Left lung (tissue), 10 donors: ENCODE results near the gene B3GALT4. TPM values are rescaled to one million over a fixed set of nuclear protein-coding genes. Genes with fewer than 3 reads are reported as not detected.
"Not testable (repeated sequence)": the region's sequence is repeated elsewhere in the genome, so short reads cannot be mapped to it uniquely, and the experiment has no call there.

Experiments
- ATAC-seq: fragments of 200-7000 bp; cut with Tn5 transposase; one replicate; pipeline ENCODE4 v1.9.1; 2020; ENCODE audit warnings: moderate library complexity
- DNase-seq, 4 donors: peaks; one replicate each; pipeline ENCODE4 v3.0.0-alpha.2; 2013 to 2020
- H3K27ac ChIP-seq, 2 donors: fragments of 200-600 bp; sonication (generic) in 1 of 2; one replicate each; pipeline versions ENCODE4 v1.5.0 to v1.8.0; 2020 to 2021
- H3K27me3 ChIP-seq, 2 donors: fragments of 200-600 bp; sonication (generic) in 1 of 2; one replicate each; pipeline versions ENCODE4 v1.5.0 to v1.8.0; 2020 to 2021
- H3K36me3 ChIP-seq, 2 donors: fragments of 200-600 bp; sonication (generic) in 1 of 2; one replicate each; pipeline versions ENCODE4 v1.5.0 to v1.8.0; 2020 to 2021
- H3K4me1 ChIP-seq, 2 donors: fragments of 200-600 bp; one replicate each; pipeline ENCODE4 v1.8.0; 2021
- H3K4me3 ChIP-seq, 2 donors: fragments of 200-600 bp; sonication (generic) in 1 of 2; one replicate each; pipeline versions ENCODE4 v1.5.0 to v1.8.0; 2020 to 2021; ENCODE audit warnings: mild to moderate bottlenecking in 1 of 2
- H3K9me3 ChIP-seq, 2 donors: fragments of 200-600 bp; sonication (generic) in 1 of 2; one replicate each; pipeline versions ENCODE4 v1.5.0 to v1.8.0; 2020 to 2021
- CTCF ChIP-seq, 2 donors: fragments of 200-600 bp; sonication (generic) in 1 of 2; IDR thresholded peaks; one replicate each; pipeline versions ENCODE4 v1.5.0 to v1.8.0; 2021; ENCODE audit warnings: antibody characterized with exemption in 2 of 2
- intact Hi-C, 2 donors: fragments of 100-400 bp; cut with DNase I; formaldehyde crosslinking; loops; one replicate each; pipeline versions ENCODE4 v1.11.2 to v1.14.2; 2022
- polyA plus RNA-seq, 6 donors: library from polyadenylated mRNA; unstranded; fragments of 120-200 nt; gene quantifications; one replicate each; pipeline ENCODE4 v1.2.1, GENCODE V29; 2013; ENCODE audit not compliant: insufficient read length in 6 of 6
- total RNA-seq, 2 donors: library from RNA; stranded (reverse); fragmentation: NEBNext Ultra II Directional; extraction: Animal tissue kit (Norgen Biotek cat#: 25700); gene quantifications; one replicate each; pipeline ENCODE4 v1.2.1, GENCODE V29; 2021
- donor health status: DM: no; HTN: yes; CAD: no.
- donor health status: DM: no; HTN: no; CAD: no.

Gene B3GALT4
- total and polyA plus RNA-seq, 8 donors: 3.5 to 12.9 (median 4.3) TPM

GRCh38 chr6:33252759-33253158 is 24.2 kb upstream of the B3GALT4 start:
- Histone ChIP-seq H3K27me3 (no peaks in the 10 kb centered on the region), H3K4me3 (no peak overlapping the region), H3K9me3 (no peaks in the 10 kb centered on the region), H3K4me1 (peaks cover 11 to 31% of the 10 kb centered on the region in 2 donors), H3K36me3 (peaks cover 0 to 14% of the 10 kb centered on the region in 2 donors), H3K27ac (no peak overlapping the region)
- intact Hi-C loops: no loop called here
- ATAC-seq: no peak
- no peak for DNase-seq
- no peak for TF ChIP-seq CTCF (IDR thresholded peaks at IDR 0.05)

- peaks cover 0 to 26% of the 10 kb centered on the region in 2 donors for H3K36me3 ChIP-seq
- no peak for DNase-seq
- no peaks in the 10 kb centered on the region for H3K9me3 ChIP-seq
- no peak overlapping the region for H3K4me3 ChIP-seq
- intact Hi-C loops: no loop called here
- no peak overlapping the region for H3K27ac ChIP-seq
- peaks cover 8 to 18% of the 10 kb centered on the region in 2 donors for H3K4me1 ChIP-seq
- no peaks in the 10 kb centered on the region for H3K27me3 ChIP-seq
- ATAC-seq: no peak
- no peak for TF ChIP-seq CTCF (IDR thresholded peaks at IDR 0.05)
These were observed 22.3 kb upstream of the B3GALT4 start for GRCh38 chr6:33254591-33254990.

DNA sequence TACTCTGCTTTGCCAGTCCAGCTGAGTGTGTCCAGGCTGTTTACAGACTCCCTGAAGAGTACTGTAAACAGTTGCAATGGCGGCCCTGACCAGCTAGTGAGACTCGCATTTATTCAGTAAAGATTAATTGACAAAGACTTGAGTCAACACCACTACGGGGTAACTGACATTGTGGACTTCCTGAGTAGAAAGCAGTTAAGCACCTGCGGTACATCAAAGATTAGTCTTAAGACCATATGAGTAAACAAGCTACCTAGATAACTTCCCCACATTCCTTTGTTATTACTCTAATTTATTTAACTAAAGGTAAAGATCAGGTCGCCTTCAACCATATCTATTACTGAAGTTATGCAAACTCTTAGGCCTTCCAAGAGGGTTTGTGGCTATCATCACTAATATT is 17.9 kb upstream of the B3GALT4 start:
- H3K36me3 ChIP-seq: peaks cover 0 to 63% of the 10 kb centered on the region in 2 donors
- intact Hi-C loops: no loop called here
- no peak for TF ChIP-seq CTCF (IDR thresholded peaks at IDR 0.05)

GRCh38 chr6:33262490-33262889 is 14.4 kb upstream of the B3GALT4 start:
- intact Hi-C loops, DNase-seq, ATAC-seq: not testable (repeated sequence)

More for the DNA sequence above, 17.9 kb upstream of the B3GALT4 start:
- DNase-seq: no peak
- no peaks in the 10 kb centered on the region for H3K27me3 ChIP-seq
- no peak for ATAC-seq
- H3K4me1 ChIP-seq: no peaks in the 10 kb centered on the region
- H3K27ac ChIP-seq: no peak overlapping the region
- H3K9me3 ChIP-seq: no peaks in the 10 kb centered on the region
- H3K4me3 ChIP-seq: no peak overlapping the region

GRCh38 chr6:33264015-33264414 is 12.9 kb upstream of the B3GALT4 start:
- H3K27ac ChIP-seq: no peak overlapping the region
- H3K4me3 ChIP-seq: no peak overlapping the region
- intact Hi-C loops: no loop called here
- no peaks in the 10 kb centered on the region for H3K9me3 ChIP-seq
- DNase-seq (no peak), ATAC-seq (no peak)
- H3K36me3 ChIP-seq: peaks cover 0 to 95% of the 10 kb centered on the region in 2 donors
- H3K4me1 ChIP-seq: no peaks in the 10 kb centered on the region
- H3K27me3 ChIP-seq: no peaks in the 10 kb centered on the region
- TF ChIP-seq CTCF (IDR thresholded peaks at IDR 0.05): no peak

More at GRCh38 chr6:33262490-33262889, 14.4 kb upstream of the B3GALT4 start:
- H3K36me3 ChIP-seq: peaks cover 0 to 92% of the 10 kb centered on the region in 2 donors
- H3K4me1 ChIP-seq, H3K9me3 ChIP-seq, H3K27ac ChIP-seq, H3K4me3 ChIP-seq, H3K27me3 ChIP-seq: not testable (repeated sequence)

DNA sequence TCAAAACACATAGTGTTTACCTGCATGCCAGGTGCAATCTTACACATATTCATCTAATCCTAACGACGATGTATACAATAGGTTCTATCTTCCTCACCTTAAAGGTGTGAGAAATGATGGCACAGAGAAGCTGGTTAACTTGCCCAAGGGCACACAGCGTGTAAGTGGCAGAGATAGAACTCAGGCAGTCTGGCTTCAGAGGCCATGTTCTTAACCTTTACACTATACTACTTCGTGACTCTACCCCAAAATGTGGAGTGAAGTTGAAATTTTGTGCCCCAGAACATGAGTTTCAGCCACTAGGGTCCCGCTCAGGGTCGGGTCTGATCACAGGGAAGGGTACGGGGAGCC is 5.8 kb upstream of the B3GALT4 start:
- DNase-seq (no peak), ATAC-seq (peak; percentile 27)
- Histone ChIP-seq H3K27me3 (no peaks in the 10 kb centered on the region), H3K36me3 (peaks cover 0 to 63% of the 10 kb centered on the region in 2 donors), H3K4me1 (peaks cover 36 to 52% of the 10 kb centered on the region in 2 donors), H3K27ac (peak overlapping the region; percentile 94 to 98), H3K4me3 (peak overlapping the region; percentile 69 to 87), H3K9me3 (no peaks in the 10 kb centered on the region)
- intact Hi-C loops: no loop called here
- TF ChIP-seq CTCF (IDR thresholded peaks at IDR 0.05): no peak
